Bronchial epithelial cell (primary cell): ENCODE measurements around the gene SHANK3. TPM values are rescaled to one million over a fixed set of nuclear protein-coding genes. Genes with fewer than 3 reads are reported as not detected.
"Not testable (repeated sequence)": the region's sequence is repeated elsewhere in the genome, so short reads cannot be mapped to it uniquely, and the experiment has no call there.

ENCODE experiments used
- DNase-seq: peaks from one replicate; pipeline ENCODE4 v3.0.0-alpha.2; 2010; ENCODE audit warnings: low read depth
- FAIRE-seq: peaks from 2 replicates; lab custom pipeline; 2011; peaks lifted over from hg19 to GRCh38; lab: Jason Lieb, UNC
- H3K27me3 ChIP-seq: 2 replicates; pipeline ENCODE4 v1.5.1; 2011; ENCODE audit warnings: low read length; ENCODE audit not compliant: control insufficient read depth, insufficient read depth
- H3K36me3 ChIP-seq: 2 replicates; pipeline ENCODE4 v1.5.1; 2011; ENCODE audit warnings: low read length; ENCODE audit not compliant: control insufficient read depth, insufficient read depth
- H3K4me3 ChIP-seq: 2 replicates; pipeline ENCODE4 v1.5.1; 2011; ENCODE audit warnings: mild to moderate bottlenecking, low read depth, low read length, control low read depth
- total RNA-seq: library from RNA; depleted of rRNA; stranded (reverse); fragments of >200 nt; gene quantifications from 2 replicates; pipeline ENCODE4 v1.2.1, GENCODE V29; 2014
- TF ChIP-seq, protein P1 (sequence below): IDR thresholded peaks from 2 replicates; pipeline ENCODE4 v1.5.1; 2011; ENCODE audit warnings: mild to moderate bottlenecking, moderate library complexity, low read length, control low read depth, inconsistent platforms; ENCODE audit not compliant: insufficient read depth, severe bottlenecking

SHANK3 gene
- total RNA-seq, 1 donor from 2014 or later = 0.79 TPM

- FAIRE-seq (no peak), DNase-seq (no peak)
- TF ChIP-seq, protein P1, sequence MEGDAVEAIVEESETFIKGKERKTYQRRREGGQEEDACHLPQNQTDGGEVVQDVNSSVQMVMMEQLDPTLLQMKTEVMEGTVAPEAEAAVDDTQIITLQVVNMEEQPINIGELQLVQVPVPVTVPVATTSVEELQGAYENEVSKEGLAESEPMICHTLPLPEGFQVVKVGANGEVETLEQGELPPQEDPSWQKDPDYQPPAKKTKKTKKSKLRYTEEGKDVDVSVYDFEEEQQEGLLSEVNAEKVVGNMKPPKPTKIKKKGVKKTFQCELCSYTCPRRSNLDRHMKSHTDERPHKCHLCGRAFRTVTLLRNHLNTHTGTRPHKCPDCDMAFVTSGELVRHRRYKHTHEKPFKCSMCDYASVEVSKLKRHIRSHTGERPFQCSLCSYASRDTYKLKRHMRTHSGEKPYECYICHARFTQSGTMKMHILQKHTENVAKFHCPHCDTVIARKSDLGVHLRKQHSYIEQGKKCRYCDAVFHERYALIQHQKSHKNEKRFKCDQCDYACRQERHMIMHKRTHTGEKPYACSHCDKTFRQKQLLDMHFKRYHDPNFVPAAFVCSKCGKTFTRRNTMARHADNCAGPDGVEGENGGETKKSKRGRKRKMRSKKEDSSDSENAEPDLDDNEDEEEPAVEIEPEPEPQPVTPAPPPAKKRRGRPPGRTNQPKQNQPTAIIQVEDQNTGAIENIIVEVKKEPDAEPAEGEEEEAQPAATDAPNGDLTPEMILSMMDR = no peak
These were observed 19.4 kb upstream of the SHANK3 start for GRCh38 chr22:50653256-50653655.

GRCh38 chr22:50654664-50655063 is 18.0 kb upstream of the SHANK3 start:
- H3K27me3 ChIP-seq, FAIRE-seq, DNase-seq, H3K4me3 ChIP-seq, H3K36me3 ChIP-seq: not testable (repeated sequence)

More at GRCh38 chr22:50653256-50653655, 19.4 kb upstream of the SHANK3 start:
- H3K36me3 ChIP-seq = no peaks in the 10 kb centered on the region
- no peak overlapping the region for H3K4me3 ChIP-seq
- H3K27me3 ChIP-seq = no peaks in the 10 kb centered on the region

GRCh38 chr22:50656122-50657070 is 16.2 kb upstream of the SHANK3 start:
- DNase-seq (peak; percentile 50), FAIRE-seq (no peak)
- no peaks in the 10 kb centered on the region for H3K27me3 ChIP-seq
- H3K4me3 ChIP-seq = no peak overlapping the region
- H3K36me3 ChIP-seq = no peaks in the 10 kb centered on the region
- TF ChIP-seq, protein P1 = no peak

GRCh38 chr22:50657925-50658324 is 14.7 kb upstream of the SHANK3 start:
- FAIRE-seq (no peak), DNase-seq (no peak)
- TF ChIP-seq, protein P1 = no peak
- H3K4me3 ChIP-seq = no peak overlapping the region
- no peaks in the 10 kb centered on the region for H3K36me3 ChIP-seq
- no peaks in the 10 kb centered on the region for H3K27me3 ChIP-seq

GRCh38 chr22:50659711-50660110 is 12.9 kb upstream of the SHANK3 start:
- not testable (repeated sequence) for H3K36me3 ChIP-seq, H3K4me3 ChIP-seq, DNase-seq, FAIRE-seq, H3K27me3 ChIP-seq

DNA sequence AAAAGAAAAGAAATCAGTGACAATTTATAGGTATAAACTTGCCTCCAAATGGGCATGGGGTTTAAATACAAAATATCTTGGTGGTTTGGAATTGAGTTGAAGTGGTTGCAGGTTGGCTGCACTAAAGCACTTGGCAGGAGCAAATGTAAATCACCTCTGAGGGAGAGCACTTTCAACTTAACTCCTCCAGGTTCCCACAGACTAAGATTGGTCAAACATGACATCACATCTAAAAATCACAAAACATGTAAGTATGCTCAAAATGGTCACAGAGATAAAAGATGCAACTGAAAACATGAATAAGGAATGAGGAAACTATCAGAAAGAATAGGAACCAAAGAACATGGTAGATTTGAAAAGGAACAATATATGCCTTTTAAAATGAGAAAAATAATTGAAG is 12.3 kb upstream of the SHANK3 start:
- H3K4me3 ChIP-seq = no peak overlapping the region
- FAIRE-seq (no peak), DNase-seq (no peak)
- H3K27me3 ChIP-seq = no peaks in the 10 kb centered on the region
- no peaks in the 10 kb centered on the region for H3K36me3 ChIP-seq
- TF ChIP-seq, protein P1 = no peak
